Measurements from ENCODE around the gene SHPK. TPM values are rescaled to one million over a fixed set of nuclear protein-coding genes. Genes with fewer than 3 reads are reported as not detected.
A peak's percentile ranks its signal among the peaks of the same experiment; 100 is the strongest.
"Not testable (repeated sequence)": the region's sequence is repeated elsewhere in the genome, so short reads cannot be mapped to it uniquely, and the experiment has no call there.

Gene SHPK
- total and polyA plus RNA-seq, 8 donors, result 4.9 to 29.4 (median 10.8) TPM

DNA sequence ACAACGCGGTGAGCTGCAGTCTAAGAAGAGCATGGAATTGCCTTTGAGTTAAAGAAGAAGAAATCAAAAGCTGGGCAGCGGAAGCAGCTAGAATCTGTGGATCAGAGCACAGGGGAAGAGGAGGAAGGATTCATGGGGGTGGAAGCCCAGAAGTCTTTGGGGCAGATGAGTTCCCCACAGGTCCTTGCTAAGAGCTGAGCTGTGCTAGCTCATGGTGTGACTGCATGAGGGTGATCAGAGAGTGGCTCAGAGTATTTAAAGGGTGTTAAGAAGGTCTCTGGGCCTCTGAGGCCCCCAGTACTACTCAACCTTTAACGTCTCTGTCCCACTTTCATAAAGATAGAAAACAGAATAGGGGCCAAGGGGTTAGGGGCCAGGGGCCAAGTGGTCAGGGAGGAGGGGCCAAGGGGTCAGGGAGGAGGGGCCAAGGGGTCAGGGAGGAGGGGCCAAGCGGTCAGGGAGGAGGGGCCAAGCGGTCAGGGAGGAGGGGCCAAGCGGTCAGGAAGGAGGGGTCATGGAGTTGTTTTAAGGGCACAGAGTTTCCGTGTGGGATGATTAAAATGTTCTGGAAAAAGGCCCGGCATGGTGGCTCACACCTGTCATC is 66.4 kb downstream of the SHPK start:
- Histone ChIP-seq H3K4me3 (no peak overlapping the region), H3K4me1 (no peaks in the 10 kb centered on the region), H3K9me3 (no peaks in the 10 kb centered on the region), H3K27me3 (no peaks in the 10 kb centered on the region), H3K36me3 (peaks cover 12 to 84% (median 76%) of the 10 kb centered on the region in 4 donors), H3K27ac (no peak overlapping the region)
- DNase-seq, result no peak
- WGBS, 5 donors, result 86 to 95% (median 92%) methylated on average over 9 of the region's 9 CpGs
- intact Hi-C loops (cut with DNase I; ENCODE audit: low total_unique reads), result no loop called here
- TF ChIP-seq, protein P1, sequence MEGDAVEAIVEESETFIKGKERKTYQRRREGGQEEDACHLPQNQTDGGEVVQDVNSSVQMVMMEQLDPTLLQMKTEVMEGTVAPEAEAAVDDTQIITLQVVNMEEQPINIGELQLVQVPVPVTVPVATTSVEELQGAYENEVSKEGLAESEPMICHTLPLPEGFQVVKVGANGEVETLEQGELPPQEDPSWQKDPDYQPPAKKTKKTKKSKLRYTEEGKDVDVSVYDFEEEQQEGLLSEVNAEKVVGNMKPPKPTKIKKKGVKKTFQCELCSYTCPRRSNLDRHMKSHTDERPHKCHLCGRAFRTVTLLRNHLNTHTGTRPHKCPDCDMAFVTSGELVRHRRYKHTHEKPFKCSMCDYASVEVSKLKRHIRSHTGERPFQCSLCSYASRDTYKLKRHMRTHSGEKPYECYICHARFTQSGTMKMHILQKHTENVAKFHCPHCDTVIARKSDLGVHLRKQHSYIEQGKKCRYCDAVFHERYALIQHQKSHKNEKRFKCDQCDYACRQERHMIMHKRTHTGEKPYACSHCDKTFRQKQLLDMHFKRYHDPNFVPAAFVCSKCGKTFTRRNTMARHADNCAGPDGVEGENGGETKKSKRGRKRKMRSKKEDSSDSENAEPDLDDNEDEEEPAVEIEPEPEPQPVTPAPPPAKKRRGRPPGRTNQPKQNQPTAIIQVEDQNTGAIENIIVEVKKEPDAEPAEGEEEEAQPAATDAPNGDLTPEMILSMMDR (IDR thresholded peaks at IDR 0.05), result no peak
- TF ChIP-seq POLR2AphosphoS5 (IDR thresholded peaks at IDR 0.05), result no peak
- TF ChIP-seq EP300 (IDR thresholded peaks at IDR 0.05), result no peak
- no peak for TF ChIP-seq POLR2A (IDR thresholded peaks at IDR 0.05)

DNA sequence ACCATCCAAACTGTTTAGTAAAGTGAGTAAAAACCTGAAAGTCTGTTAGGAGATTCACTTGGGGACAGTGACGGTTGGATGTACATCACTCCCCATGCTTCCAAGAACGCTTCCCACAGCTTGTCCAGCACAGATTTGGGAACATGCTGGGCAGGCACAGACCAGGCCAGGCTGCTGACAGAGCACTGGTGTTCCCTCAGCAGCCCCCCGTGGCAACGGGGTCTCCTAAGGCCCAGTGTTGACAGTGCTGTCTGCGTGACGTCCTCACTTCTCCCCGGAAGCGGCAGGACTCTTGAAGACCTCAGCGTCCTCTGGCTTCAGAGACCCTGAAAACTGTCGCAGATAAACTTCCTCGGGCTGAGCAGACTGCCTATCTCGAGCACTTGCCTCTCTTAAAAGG is 69.5 kb downstream of the SHPK start:
- H3K9me3 ChIP-seq, result no peaks in the 10 kb centered on the region
- intact Hi-C loops (cut with DNase I; ENCODE audit: low total_unique reads), result no loop called here
- no peaks in the 10 kb centered on the region for H3K4me1 ChIP-seq
- no peak for DNase-seq
- H3K27ac ChIP-seq, result no peak overlapping the region
- no peaks in the 10 kb centered on the region for H3K27me3 ChIP-seq
- peaks cover 4 to 58% (median 53%) of the 10 kb centered on the region in 4 donors for H3K36me3 ChIP-seq
- H3K4me3 ChIP-seq, result no peak overlapping the region
- 92 to 95% (median 94%) methylated on average over 12 of the region's 12 CpGs for WGBS, 5 donors
- TF ChIP-seq POLR2A (IDR thresholded peaks at IDR 0.05), result no peak
- TF ChIP-seq, protein P1 (IDR thresholded peaks at IDR 0.05), result no peak
- TF ChIP-seq POLR2AphosphoS5 (IDR thresholded peaks at IDR 0.05), result no peak
- TF ChIP-seq EP300 (IDR thresholded peaks at IDR 0.05), result no peak

DNA sequence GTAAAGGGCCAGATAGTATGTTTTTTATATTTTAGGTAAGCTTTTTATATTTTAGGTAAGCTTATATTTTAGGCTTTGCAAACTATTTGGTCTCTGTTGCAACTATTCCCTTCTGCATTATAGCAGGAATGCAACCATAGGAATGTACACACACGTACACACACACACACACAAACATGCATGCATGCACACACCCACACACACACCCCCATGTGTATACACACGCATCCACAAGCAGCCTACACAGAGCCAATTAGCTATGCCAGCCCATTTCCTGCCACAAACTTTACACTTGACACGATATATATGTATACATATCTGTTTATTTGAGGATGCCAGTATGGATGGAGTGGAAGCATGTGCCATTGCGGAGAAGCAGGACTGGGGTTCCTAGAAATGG is 70.9 kb downstream of the SHPK start:
- Histone ChIP-seq H3K27me3 (no peaks in the 10 kb centered on the region), H3K4me1 (no peaks in the 10 kb centered on the region), H3K27ac (no peak overlapping the region), H3K36me3 (peaks cover 4 to 46% (median 39%) of the 10 kb centered on the region in 4 donors), H3K4me3 (no peak overlapping the region), H3K9me3 (no peaks in the 10 kb centered on the region)
- TF ChIP-seq, protein P1 (IDR thresholded peaks at IDR 0.05), result no peak
- TF ChIP-seq POLR2A (IDR thresholded peaks at IDR 0.05) (no peak), POLR2AphosphoS5 (IDR thresholded peaks at IDR 0.05) (no peak)
- no peak for DNase-seq
- intact Hi-C loops (cut with DNase I; ENCODE audit: low total_unique reads), result no loop called here
- 82 to 92% (median 89%) methylated on average over 4 of the region's 4 CpGs for WGBS, 5 donors

DNA sequence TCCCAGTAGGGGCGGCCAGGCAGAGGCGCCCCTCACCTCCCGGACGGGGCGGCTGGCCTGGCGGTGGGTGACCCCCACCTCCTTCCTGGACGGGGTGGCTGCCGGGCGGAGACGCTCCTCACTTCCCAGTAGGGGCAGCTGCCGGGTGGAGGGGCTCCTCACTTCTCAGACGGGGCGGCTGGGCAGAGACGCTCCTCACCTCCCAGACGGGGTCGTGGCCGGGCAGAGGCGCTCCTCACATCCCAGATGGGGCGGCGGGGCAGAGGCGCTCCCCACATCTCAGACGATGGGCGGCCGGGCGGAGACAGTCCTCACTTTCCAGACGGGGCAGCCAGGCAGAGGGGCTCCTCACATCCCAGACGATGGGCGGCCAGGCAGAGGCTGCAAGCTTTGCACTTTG is 71.8 kb downstream of the SHPK start:
- H3K9me3 ChIP-seq; DNase-seq; H3K4me1 ChIP-seq; intact Hi-C loops (cut with DNase I; ENCODE audit: low total_unique reads); H3K27ac ChIP-seq; H3K27me3 ChIP-seq; H3K4me3 ChIP-seq: not testable (repeated sequence)
- WGBS, 5 donors, result 97 to 99% (median 98%) methylated on average over 17 to 27 of the region's 28 CpGs; no CpG with 5 or more reads in 1 of the 5 donors
- H3K36me3 ChIP-seq, result peaks cover 4 to 39% (median 31%) of the 10 kb centered on the region in 4 donors

DNA sequence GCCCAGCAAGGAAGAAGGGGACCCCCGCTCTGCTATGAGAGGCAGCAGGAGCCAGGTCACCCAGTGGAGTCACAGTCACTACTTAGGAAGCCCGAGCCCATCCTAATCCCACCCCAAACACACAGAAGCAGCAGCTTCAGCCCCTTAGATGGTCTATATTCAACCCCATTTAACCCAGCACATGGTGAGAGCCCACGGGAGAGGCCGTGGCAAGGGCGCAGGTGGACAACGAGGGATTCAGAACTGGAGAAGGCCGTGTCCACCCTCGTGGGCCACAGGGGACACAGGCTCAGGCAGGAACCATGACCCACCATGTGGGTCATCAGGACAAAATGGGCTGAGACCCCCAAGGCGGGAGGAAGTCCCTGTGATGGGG is 76.8 kb downstream of the SHPK start:
- peaks cover 0 to 43% (median 0%) of the 10 kb centered on the region in 3 donors for H3K27me3 ChIP-seq
- peak overlapping the region in 2 of 5 donors; percentile 15 to 46 for H3K27ac ChIP-seq
- intact Hi-C loops (cut with DNase I; ENCODE audit: low total_unique reads), result no loop called here
- no peaks in the 10 kb centered on the region for H3K9me3 ChIP-seq
- no peak for DNase-seq
- WGBS, 5 donors, result 82 to 93% (median 93%) methylated on average over 8 to 9 of the region's 9 CpGs
- TF ChIP-seq POLR2AphosphoS5 (IDR thresholded peaks at IDR 0.05), result no peak
- TF ChIP-seq, protein P1 (IDR thresholded peaks at IDR 0.05), result no peak
- no peak for TF ChIP-seq EP300 (IDR thresholded peaks at IDR 0.05)
- TF ChIP-seq POLR2A (IDR thresholded peaks at IDR 0.05), result no peak
- peaks cover 8 to 19% (median 15%) of the 10 kb centered on the region in 4 donors for H3K4me1 ChIP-seq
- H3K4me3 ChIP-seq, result no peak overlapping the region
- H3K36me3 ChIP-seq, result no peaks in the 10 kb centered on the region
